MM.1S (cell line): Measurements from ENCODE around the gene MLPH.

Experiments
- EZH2phosphoT487 ChIP-seq: fragments of 300-600 bp; sonication (generic); IDR thresholded peaks from 2 replicates; pipeline ENCODE4 v1.6.1; 2018; ENCODE audit warnings: antibody characterized with exemption, low read length
- TF ChIP-seq, protein P1 (sequence below): fragments of 300-600 bp; sonication (generic); IDR thresholded peaks from 2 replicates; pipeline ENCODE4 v1.5.1; 2016; ENCODE audit warnings: antibody characterized with exemption, low read length, mixed read lengths

DNA sequence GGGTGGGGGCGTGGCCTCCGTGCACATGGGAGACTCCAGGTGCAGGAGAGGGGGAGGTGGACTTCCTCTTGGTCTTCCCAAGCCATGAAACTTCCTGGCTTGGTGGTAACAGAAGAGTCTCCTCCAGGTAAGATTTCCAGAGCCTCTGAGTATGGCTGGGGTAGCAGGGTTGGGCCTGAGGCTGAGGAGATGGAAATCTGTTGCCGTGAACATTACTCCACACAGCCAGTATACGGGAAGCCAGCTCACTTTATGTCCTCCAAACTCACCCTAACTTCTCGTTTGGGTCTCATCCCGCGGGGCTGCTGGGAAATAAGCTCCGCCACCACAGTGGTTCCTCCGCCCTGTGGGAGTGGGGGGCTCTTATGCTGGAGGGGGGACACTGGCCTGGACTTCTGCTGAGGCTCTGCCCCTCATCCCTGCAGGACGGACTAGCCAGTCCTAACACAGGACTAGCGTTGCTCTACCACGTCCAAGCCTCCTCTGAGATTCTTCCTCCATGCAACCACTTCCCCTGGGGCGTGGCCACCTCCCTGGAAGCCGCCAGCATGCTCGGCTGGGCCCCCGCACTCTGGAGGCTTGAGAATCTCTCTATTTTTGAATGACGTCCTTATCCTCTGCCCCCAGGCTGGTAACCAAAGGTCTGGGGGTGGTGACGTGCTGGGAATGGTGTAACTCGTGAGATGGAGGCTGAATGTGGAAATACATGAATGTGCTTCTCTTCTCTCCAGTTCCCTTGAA, 104.3 kb downstream of the MLPH start:
- TF ChIP-seq, protein P1, sequence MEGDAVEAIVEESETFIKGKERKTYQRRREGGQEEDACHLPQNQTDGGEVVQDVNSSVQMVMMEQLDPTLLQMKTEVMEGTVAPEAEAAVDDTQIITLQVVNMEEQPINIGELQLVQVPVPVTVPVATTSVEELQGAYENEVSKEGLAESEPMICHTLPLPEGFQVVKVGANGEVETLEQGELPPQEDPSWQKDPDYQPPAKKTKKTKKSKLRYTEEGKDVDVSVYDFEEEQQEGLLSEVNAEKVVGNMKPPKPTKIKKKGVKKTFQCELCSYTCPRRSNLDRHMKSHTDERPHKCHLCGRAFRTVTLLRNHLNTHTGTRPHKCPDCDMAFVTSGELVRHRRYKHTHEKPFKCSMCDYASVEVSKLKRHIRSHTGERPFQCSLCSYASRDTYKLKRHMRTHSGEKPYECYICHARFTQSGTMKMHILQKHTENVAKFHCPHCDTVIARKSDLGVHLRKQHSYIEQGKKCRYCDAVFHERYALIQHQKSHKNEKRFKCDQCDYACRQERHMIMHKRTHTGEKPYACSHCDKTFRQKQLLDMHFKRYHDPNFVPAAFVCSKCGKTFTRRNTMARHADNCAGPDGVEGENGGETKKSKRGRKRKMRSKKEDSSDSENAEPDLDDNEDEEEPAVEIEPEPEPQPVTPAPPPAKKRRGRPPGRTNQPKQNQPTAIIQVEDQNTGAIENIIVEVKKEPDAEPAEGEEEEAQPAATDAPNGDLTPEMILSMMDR, result no peak
- no peak for TF ChIP-seq EZH2phosphoT487
